GM12873 (cell line): ENCODE data around the gene ZMIZ1.

ENCODE experiments used
- TF ChIP-seq, protein P1 (sequence below): IDR thresholded peaks from 2 replicates; pipeline ENCODE4 v1.5.1; 2012; ENCODE audit warnings: low read depth, mild to moderate bottlenecking, moderate library complexity, low read length, control low read depth; ENCODE audit not compliant: insufficient read depth; ENCODE audit errors: missing control alignments

The ZMIZ1 gene

DNA sequence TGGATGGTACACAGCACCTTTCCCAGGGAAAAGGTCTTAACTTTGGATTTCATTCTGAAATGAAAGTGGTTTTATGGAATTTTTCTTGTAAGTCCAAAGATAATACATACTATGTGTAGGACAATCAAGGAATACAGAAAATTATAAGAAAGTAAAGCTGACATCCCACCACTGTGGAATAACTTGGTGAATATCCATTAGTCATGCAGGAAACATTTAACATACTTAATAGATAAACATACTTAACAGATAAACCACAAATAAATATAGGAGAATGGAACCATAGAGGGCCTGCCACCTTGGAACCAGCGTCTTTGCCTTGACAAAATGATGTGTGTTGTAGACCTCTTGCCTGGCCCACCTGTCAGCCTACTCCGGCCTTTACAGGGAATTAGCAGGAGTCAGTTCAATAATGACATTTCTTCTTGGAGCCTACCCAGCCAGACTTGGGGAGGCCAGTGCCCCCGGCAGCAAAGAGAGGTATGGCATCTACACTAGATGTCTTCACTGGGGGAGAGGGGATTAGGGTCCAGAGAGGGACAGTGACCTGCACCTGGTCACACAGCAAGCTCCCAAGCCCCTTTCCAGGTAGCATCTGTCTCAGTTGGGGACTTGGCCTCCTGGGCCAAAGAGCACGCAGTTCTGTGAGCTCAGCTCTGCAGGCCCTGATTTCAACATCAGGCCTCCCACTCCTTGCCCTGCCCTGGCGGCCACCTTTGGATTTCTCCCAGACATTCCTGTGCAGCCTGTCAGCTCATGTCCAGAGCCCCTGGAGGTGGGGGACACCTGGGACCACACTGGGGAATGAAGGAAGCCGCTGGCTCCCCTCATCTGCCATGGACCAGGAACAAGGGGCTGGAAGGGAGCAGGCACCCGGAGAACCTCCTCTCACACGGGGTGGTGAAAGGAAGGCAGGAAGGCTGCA is 165.9 kb downstream of the ZMIZ1 start:
- TF ChIP-seq, protein P1, sequence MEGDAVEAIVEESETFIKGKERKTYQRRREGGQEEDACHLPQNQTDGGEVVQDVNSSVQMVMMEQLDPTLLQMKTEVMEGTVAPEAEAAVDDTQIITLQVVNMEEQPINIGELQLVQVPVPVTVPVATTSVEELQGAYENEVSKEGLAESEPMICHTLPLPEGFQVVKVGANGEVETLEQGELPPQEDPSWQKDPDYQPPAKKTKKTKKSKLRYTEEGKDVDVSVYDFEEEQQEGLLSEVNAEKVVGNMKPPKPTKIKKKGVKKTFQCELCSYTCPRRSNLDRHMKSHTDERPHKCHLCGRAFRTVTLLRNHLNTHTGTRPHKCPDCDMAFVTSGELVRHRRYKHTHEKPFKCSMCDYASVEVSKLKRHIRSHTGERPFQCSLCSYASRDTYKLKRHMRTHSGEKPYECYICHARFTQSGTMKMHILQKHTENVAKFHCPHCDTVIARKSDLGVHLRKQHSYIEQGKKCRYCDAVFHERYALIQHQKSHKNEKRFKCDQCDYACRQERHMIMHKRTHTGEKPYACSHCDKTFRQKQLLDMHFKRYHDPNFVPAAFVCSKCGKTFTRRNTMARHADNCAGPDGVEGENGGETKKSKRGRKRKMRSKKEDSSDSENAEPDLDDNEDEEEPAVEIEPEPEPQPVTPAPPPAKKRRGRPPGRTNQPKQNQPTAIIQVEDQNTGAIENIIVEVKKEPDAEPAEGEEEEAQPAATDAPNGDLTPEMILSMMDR, result peak; percentile 10

DNA sequence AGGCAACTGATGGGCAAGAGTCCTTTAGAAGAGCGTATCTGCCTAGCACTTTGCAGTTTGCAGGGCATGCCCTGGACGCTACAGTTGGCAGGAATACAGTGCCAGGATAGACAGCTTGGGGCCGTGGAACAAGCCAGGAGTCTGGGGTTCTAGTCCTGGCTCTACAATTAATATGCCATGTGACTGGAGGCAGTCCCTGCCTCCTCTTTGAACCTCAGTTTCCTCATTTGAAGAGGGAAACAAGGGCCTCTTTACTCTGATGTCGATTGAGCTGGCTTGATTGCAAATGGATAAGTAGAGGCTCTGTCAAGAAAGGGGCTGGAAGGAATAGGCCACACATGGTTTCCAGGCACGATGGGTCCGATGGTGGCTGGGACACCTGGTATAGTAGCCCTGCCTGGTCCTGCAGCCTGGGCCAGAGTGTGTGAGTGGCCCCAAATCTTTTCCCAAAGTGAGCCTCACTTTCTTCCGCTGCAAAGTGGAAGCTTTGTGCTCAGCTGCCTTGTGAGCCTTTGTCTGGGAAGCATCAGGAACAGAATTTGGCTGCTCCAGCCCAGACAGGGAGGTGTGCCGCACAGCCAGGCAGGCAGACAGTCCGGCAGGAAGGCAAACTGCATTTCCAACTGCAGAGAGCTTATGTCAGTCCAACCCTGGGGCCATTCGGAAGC is 167.1 kb downstream of the ZMIZ1 start:
- TF ChIP-seq, protein P1, result no peak

DNA sequence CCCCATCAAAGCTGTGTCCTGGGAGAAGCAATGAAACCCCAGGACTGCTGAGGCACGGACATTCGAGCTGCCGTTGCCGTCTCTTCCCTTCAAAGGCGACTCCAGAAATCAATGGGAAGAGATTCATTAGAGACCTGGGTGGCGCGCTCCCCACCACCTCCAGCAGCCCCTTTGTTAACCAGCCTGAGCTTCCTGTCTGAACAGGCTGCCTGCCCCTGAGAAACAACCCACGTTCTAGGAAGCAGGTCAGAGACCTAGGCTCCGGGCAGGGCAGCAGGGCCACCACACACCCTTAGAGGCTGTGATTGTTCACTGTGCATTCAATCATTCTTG is 167.6 kb downstream of the ZMIZ1 start:
- TF ChIP-seq, protein P1, result no peak

DNA sequence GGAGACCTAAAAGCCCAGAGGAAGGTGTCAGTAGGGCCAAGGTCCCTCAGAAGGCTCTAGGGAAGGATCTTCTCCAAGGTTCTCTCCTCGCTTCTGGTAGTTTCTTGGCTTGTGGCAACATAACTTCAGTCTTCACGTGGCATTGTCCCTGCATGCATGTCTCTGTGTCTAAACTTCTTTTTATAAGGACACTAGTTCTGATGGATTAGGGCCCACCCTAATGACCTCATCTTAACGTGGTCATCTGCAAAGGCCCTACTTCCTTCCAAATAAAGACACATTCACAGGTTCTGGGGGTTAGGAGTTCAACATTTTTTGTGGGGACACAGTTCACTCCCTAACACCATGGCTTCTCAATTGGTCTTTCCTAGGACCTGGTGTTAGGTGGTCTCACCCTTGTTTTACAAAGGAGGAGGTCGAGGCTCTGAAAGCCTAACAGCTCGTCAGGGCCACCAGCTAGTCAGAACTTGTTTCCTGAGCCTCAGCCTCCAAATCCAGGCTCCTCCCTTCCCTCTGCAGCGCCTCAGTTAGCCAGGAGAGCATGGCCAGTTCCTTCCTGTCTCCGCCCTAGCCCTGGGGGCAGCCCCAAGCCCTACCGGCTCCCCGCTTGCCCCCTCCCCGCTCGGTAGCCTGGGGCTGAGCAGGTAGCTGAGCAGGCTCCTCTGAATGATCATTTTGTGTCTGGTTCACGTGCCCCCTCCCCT is 168.8 kb downstream of the ZMIZ1 start:
- TF ChIP-seq, protein P1, result no peak

DNA sequence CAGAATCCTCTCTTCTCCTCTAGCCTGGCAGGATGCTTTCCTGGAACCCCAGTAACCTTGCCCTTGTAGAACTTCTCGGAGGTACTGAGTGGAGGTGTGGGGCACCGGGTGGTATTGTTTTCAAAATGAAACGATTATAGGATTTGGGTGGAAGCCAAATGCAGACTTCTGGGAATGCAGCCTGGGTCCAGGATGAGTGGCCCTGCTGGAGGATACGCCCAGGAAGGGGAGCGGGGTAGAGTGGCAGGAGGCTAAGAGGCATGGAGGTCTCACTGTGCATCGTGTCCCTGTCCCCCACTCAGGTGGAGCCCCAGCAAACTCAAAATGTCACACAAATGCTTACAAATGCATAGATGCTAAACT is 169.4 kb downstream of the ZMIZ1 start:
- TF ChIP-seq, protein P1, result no peak

DNA sequence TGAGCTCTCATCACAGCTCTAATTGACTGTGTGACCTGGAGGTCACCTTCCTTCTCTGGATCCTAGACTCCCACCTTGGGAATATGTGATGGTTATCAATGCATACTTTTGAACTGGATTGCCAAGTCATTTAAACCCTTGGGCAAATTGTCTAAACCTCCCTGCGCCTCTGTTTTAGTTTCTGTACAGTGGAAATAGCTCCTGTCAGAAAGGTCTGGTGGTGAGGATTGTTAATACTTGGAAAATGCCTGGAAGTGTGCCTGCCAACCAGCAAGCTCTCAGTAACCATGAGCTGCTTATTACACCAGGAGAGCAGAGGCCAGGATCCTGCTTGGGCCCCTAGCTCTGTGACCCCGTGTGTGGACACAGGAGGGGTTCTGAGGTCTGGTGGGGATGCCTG is 169.8 kb downstream of the ZMIZ1 start:
- TF ChIP-seq, protein P1, result no peak

DNA sequence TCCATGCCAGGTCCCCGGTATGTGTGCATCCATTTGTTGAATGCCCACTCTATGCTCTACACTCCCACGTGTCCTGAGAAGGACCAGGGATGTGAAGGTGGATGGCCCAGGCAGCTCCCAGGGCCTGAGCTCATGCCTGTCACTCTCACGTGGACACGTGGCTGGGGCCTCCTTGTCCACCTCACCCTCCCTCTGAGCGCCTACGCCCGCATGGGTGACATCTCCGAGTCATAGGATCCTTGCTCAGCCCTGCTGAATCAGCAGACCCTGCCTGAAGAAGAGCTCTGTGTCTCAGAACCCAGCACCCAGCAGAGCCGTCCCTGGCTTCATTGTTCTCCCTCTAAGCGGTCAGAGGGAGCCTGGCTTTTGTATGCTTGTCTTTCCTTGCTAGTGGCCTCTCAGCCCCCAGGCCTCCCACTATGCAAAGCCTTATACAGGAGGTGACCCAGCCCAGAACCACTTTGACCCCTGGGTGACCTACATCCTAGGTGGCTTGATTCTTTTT is 170.6 kb downstream of the ZMIZ1 start:
- TF ChIP-seq, protein P1, result no peak
